Esophagus squamous epithelium (tissue), 5 donors: ENCODE measurements around the gene DAPK2. TPM values are rescaled to one million over a fixed set of nuclear protein-coding genes. Genes with fewer than 3 reads are reported as not detected.

ENCODE experiments used
- DNase-seq: peaks from one replicate; lab custom pipeline; 2025; lab: John Stamatoyannopoulos, UW
- H3K27ac ChIP-seq, 4 donors: fragments of 200-600 bp; sonication (generic); one replicate each; pipeline ENCODE4 v1.5.1; 2016 to 2019; ENCODE audit warnings: mild to moderate bottlenecking in 1 of 4
- H3K27me3 ChIP-seq, 4 donors: fragments of 200-600 bp; sonication (generic); 1 replicate in 3 of 4; 2 replicates in 1 of 4; pipeline versions ENCODE4 v1.5.1 to v1.6.0; 2017 to 2021; ENCODE audit warnings: antibody characterized with exemption in 1 of 4
- H3K36me3 ChIP-seq, 3 donors: fragments of 200-600 bp; sonication (generic); one replicate each; pipeline ENCODE4 v1.5.1; 2016 to 2019
- H3K4me1 ChIP-seq, 3 donors: fragments of 200-600 bp; sonication (generic); one replicate each; pipeline ENCODE4 v1.5.1; 2017 to 2019
- H3K4me3 ChIP-seq, 4 donors: fragments of 200-600 bp; sonication (generic); 1 replicate in 3 of 4; 2 replicates in 1 of 4; pipeline ENCODE4 v1.5.1; 2016 to 2019; ENCODE audit warnings: mild to moderate bottlenecking in 2 of 4, moderate library complexity in 1 of 4
- H3K9me3 ChIP-seq, 3 donors: fragments of 200-600 bp; sonication (generic); one replicate each; pipeline ENCODE4 v1.5.1; 2016 to 2019
- CTCF ChIP-seq, 6 experiments: fragments of 450-650 bp in 4 of 6; fragments of 200-600 bp in 2 of 6; sonication (generic) in 2 of 6; IDR thresholded peaks; one replicate each; pipeline ENCODE4 v1.5.1; 2016 to 2019; ENCODE audit warnings: antibody characterized with exemption in 6 of 6, mild to moderate bottlenecking in 4 of 6, moderate library complexity in 4 of 6
- POLR2A ChIP-seq, 4 donors: fragments of 450-650 bp; IDR thresholded peaks; one replicate each; pipeline ENCODE4 v1.6.1; 2017; ENCODE audit warnings: antibody characterized with exemption in 4 of 4, mild to moderate bottlenecking in 4 of 4, moderate library complexity in 3 of 4
- WGBS, 2 donors: methylation state at CpG; one replicate each; pipeline ENCODE4 v1.1.5; 2018; 5-methylcytosine and 5-hydroxymethylcytosine counted together
- intact Hi-C: fragments of 100-400 bp; cut with DNase I; formaldehyde crosslinking; loops from one replicate; pipeline ENCODE4 v1.15.0; 2022
- total RNA-seq, 4 donors: library from RNA; depleted of rRNA; stranded (reverse); fragments of >200 nt; gene quantifications; one replicate each; pipeline ENCODE4 v1.1.0, GENCODE V29; 2016
- donor health status: DM: yes; HTN: yes; CAD: no.

Gene DAPK2
- total RNA-seq, 4 donors from 2014 or later = 1.9 to 12.9 (median 9.8) TPM

- Histone ChIP-seq H3K4me3 (no peak overlapping the region), H3K9me3 (no peaks in the 10 kb centered on the region), H3K4me1 (peaks cover 4 to 30% (median 12%) of the 10 kb centered on the region in 3 donors), H3K27ac (no peak overlapping the region), H3K36me3 (peaks cover 0 to 50% (median 0%) of the 10 kb centered on the region in 3 donors), H3K27me3 (no peaks in the 10 kb centered on the region)
- 85 to 88% methylated on average over 2 of the region's 2 CpGs for WGBS, 2 donors
- no peak for TF ChIP-seq POLR2A (IDR thresholded peaks at IDR 0.05)
- TF ChIP-seq CTCF (IDR thresholded peaks at IDR 0.05) = no peak
- intact Hi-C loops = no loop called here
- no peak for DNase-seq
These were observed 26.5 kb upstream of the DAPK2 start for GRCh38 chr15:64072812-64073211.

DNA sequence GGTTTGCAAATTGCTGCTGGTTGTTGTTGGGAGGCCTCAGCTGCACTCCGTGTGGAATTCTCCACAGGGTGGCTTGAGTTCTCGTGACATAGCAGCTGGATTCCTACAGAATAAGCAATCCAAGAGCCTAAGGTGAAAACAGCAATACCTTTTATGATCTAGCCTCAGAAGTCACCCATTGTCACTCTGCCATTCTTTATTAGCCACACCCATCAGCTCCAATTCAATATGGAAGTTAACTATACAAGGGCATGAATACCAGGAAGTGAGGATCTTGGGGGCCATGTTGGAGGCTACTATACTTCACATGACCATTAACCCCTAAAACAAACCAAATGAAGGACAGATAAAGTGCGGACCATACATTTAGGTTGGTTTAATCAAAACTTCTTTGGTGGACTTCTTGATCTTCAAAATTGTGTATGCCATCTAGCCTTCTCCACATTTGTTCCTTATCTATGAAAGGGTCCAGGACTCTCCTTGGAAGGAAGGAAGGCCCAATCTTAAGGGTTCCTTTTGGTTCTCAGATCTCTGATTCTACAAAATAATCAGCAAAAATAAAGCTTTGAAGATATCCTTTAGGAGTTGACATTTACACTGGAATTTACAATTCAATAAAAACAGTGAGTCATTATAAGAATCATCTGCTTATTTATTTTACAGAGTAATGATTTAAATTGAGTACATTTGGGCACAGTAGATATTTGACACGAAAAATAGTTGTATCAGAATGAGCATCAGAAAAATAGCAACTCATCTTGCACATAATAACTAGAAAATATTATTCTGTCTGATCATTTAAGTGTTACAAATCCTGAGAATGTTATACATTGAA lies 25.9 kb upstream of the DAPK2 start:
- 88 to 96% methylated on average over 3 to 4 of the region's 4 CpGs for WGBS, 2 donors
- Histone ChIP-seq H3K36me3 (peaks cover 0 to 48% (median 0%) of the 10 kb centered on the region in 3 donors), H3K4me1 (peaks cover 4 to 36% (median 12%) of the 10 kb centered on the region in 3 donors), H3K4me3 (no peak overlapping the region), H3K27ac (peak overlapping the region; percentile 30 to 85 (median 60)), H3K9me3 (no peaks in the 10 kb centered on the region), H3K27me3 (no peaks in the 10 kb centered on the region)
- DNase-seq = no peak
- no peak for TF ChIP-seq CTCF (IDR thresholded peaks at IDR 0.05)
- intact Hi-C loops = no loop called here

DNA sequence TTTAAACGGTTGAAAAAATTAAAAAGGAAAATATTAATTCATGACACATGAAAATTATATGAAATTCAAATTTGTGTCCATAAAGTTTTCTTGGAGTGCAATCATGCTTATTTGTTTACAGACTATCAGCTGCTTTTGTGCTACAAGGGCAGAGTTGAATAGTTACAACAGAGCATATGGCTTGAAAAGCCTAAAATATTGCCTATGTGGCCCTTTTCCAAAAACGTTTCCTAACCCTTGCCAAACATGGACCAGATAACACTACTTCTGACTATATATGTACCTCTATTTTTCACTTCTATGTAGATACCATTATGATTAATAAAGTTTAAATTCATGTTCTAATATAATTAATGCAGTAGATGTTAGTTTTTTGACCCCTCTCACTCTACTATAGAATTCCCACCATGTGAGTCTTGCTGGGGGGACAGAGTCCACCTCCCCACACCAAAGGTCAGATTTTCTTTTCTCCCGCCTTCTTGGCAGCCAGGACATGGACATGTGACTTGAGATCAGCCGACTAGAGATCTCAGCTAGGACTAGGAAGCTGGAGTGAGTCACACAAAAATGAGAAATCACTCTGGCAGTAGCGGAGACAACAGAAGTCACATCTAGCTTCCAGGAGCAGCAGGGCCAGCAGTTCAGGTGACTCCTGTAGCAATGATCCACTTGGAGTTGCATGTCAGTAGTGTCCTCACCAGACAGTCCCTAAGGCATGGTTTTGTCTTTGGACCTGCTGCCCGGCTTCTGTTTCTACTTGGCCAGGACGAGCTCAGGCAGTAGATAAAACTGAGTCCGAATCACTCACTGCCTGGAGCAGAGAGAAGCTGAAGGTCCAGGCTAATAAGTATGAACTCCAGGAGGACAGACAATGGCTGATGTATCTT lies 24.9 kb upstream of the DAPK2 start:
- intact Hi-C loops = no loop called here
- TF ChIP-seq POLR2A (IDR thresholded peaks at IDR 0.05) (no peak), CTCF (IDR thresholded peaks at IDR 0.05) (no peak)
- peaks cover 4 to 36% (median 12%) of the 10 kb centered on the region in 3 donors for H3K4me1 ChIP-seq

DNA sequence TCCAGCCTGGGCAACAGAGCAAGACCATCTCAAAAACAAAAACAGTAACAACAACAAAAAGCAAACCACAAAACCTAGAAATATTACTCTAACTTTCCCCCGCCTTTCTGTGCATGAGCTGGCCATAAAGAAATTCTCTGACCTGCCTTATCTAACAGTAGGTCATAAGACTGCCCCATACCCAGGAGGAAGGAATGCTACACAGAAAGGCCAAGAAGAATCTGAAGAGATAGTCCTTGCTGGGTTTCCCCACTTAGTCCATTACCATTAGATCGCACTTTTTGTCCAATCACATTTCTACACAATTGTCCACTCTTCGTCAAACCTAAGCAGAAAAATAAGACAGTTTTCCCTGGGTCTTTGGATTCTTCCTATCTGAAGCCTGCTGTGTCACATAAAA lies 23.8 kb upstream of the DAPK2 start:
- no peaks in the 10 kb centered on the region for H3K27me3 ChIP-seq
- H3K9me3 ChIP-seq = no peaks in the 10 kb centered on the region
- H3K4me3 ChIP-seq = no peak overlapping the region
- H3K36me3 ChIP-seq = peaks cover 0 to 36% (median 0%) of the 10 kb centered on the region in 3 donors
- intact Hi-C loops = no loop called here
- TF ChIP-seq CTCF (IDR thresholded peaks at IDR 0.05) (no peak), POLR2A (IDR thresholded peaks at IDR 0.05) (no peak)
- H3K27ac ChIP-seq = peak overlapping the region in 2 of 4 donors; percentile 15 to 64
- peaks cover 4 to 36% (median 12%) of the 10 kb centered on the region in 3 donors for H3K4me1 ChIP-seq
- 93% methylated on average over 3 of the region's 3 CpGs for WGBS, 2 donors
- DNase-seq = no peak

More for the DNA sequence above, 24.9 kb upstream of the DAPK2 start:
- Histone ChIP-seq H3K4me3 (no peak overlapping the region), H3K36me3 (peaks cover 0 to 44% (median 0%) of the 10 kb centered on the region in 3 donors), H3K9me3 (no peaks in the 10 kb centered on the region), H3K27ac (peak overlapping the region; percentile 30 to 85 (median 60)), H3K27me3 (no peaks in the 10 kb centered on the region)
- no peak for DNase-seq
- 54 to 74% methylated on average over 6 of the region's 8 CpGs for WGBS, 2 donors
